Ascending aorta (tissue), 2 donors: ENCODE results near the gene SMCO1. TPM values are rescaled to one million over a fixed set of nuclear protein-coding genes. Genes with fewer than 3 reads are reported as not detected.
A peak's percentile ranks its signal among the peaks of the same experiment; 100 is the strongest.
"Not testable (repeated sequence)": the region's sequence is repeated elsewhere in the genome, so short reads cannot be mapped to it uniquely, and the experiment has no call there.

Source experiments
- DNase-seq, 2 donors: peaks; one replicate each; pipeline ENCODE4 v3.0.0-alpha.2; 2019; ENCODE audit warnings: low spot score in 2 of 2
- H3K27ac ChIP-seq, 2 donors: fragments of 200-600 bp; sonication (generic); one replicate each; pipeline ENCODE4 v1.5.1; 2016 to 2017; ENCODE audit warnings: mild to moderate bottlenecking in 1 of 2
- H3K27me3 ChIP-seq: fragments of 200-600 bp; sonication (generic); one replicate; pipeline ENCODE4 v1.5.1; 2017
- H3K36me3 ChIP-seq, 2 donors: fragments of 200-600 bp; sonication (generic); one replicate each; pipeline ENCODE4 v1.5.1; 2016
- H3K4me1 ChIP-seq, 2 donors: fragments of 200-600 bp; sonication (generic); one replicate each; pipeline ENCODE4 v1.5.1; 2016 to 2017; ENCODE audit warnings: mild to moderate bottlenecking in 1 of 2
- H3K4me3 ChIP-seq, 2 donors: fragments of 200-600 bp; sonication (generic); one replicate each; pipeline ENCODE4 v1.5.1; 2016 to 2017; ENCODE audit warnings: mild to moderate bottlenecking in 1 of 2
- H3K9me3 ChIP-seq, 2 donors: fragments of 200-600 bp; sonication (generic); one replicate each; pipeline ENCODE4 v1.5.1; 2016
- intact Hi-C: fragments of 100-400 bp; cut with DNase I; formaldehyde crosslinking; loops from one replicate; pipeline ENCODE4 v1.15.1; 2023
- total RNA-seq: library from RNA; depleted of rRNA; stranded (reverse); fragments of >200 nt; gene quantifications from one replicate; pipeline ENCODE4 v1.1.0, GENCODE V29; 2016
- TF ChIP-seq, protein P1 (sequence below), 3 experiments: fragments of 200-600 bp in 2 of 3; fragments of 450-650 bp in 1 of 3; sonication (generic) in 2 of 3; IDR thresholded peaks; one replicate each; pipeline ENCODE4 v1.5.1; 2016 to 2019; ENCODE audit warnings: antibody characterized with exemption in 3 of 3, mild to moderate bottlenecking in 1 of 3, moderate library complexity in 1 of 3

Gene SMCO1
- total RNA-seq, 1 donor from 2014 or later, result not detected

DNA sequence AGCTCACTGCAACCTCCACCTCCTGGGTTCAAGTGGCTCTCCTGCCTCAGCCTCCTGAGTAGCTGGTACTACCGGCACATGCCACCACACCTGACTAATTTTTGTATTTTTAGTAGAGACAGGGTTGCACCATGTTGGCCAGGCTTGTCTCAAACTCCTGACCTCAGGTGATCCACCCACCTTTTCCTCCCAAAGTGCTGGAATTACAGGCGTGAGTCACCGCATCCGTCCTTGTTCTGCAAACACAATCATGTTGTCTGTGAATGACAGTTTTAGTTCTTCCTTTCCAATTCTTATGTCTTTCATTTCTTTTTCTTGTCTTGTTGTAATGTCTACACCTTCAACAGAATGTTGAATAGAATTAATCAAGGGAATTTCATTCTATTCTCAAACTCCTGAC is 16.3 kb upstream of the SMCO1 start:
- Histone ChIP-seq H3K36me3 (no peaks in the 10 kb centered on the region), H3K9me3 (no peaks in the 10 kb centered on the region), H3K4me1 (peaks cover 0 to 2% of the 10 kb centered on the region in 2 donors), H3K27me3 (no peaks in the 10 kb centered on the region), H3K4me3 (no peak overlapping the region), H3K27ac (no peak overlapping the region)
- TF ChIP-seq, protein P1, sequence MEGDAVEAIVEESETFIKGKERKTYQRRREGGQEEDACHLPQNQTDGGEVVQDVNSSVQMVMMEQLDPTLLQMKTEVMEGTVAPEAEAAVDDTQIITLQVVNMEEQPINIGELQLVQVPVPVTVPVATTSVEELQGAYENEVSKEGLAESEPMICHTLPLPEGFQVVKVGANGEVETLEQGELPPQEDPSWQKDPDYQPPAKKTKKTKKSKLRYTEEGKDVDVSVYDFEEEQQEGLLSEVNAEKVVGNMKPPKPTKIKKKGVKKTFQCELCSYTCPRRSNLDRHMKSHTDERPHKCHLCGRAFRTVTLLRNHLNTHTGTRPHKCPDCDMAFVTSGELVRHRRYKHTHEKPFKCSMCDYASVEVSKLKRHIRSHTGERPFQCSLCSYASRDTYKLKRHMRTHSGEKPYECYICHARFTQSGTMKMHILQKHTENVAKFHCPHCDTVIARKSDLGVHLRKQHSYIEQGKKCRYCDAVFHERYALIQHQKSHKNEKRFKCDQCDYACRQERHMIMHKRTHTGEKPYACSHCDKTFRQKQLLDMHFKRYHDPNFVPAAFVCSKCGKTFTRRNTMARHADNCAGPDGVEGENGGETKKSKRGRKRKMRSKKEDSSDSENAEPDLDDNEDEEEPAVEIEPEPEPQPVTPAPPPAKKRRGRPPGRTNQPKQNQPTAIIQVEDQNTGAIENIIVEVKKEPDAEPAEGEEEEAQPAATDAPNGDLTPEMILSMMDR (IDR thresholded peaks at IDR 0.05), result no peak
- DNase-seq, result no peak
- intact Hi-C loops, result no loop called here

DNA sequence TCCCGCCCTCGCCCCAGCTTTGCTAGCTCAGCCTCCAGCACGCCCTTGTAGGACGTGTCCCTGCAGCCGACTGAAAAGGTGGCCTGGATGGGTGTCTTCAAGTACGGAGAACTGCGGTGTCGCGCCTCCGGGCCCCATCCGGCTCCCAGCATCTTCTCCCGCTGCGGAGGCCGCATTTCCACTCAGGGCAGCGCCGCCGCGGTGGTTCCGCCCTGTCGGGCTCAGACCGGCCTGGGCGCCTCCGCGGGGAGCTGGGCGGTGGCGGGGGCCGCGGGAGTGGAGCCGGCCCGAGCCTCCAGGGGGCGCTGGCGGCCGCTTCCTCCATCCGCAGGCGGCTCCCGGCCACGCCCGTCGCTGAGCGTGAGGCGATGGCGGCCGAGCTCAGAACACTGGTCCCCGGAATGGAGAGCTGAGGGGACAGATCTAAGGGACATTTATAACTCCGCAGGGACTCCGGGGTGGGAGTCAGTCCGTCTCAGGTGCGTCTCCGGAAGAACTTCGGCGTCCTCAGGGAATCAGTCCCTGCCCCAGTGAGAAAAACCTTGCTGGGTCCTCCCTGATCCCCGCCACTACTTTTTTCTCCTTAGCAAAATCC is 13.6 kb upstream of the SMCO1 start:
- Histone ChIP-seq H3K4me1 (peaks cover 0 to 2% of the 10 kb centered on the region in 2 donors), H3K27ac (no peak overlapping the region), H3K27me3 (no peaks in the 10 kb centered on the region), H3K9me3 (no peaks in the 10 kb centered on the region), H3K36me3 (no peaks in the 10 kb centered on the region), H3K4me3 (peak overlapping the region; percentile 37 to 65)
- intact Hi-C loops, result no loop called here
- TF ChIP-seq, protein P1 (IDR thresholded peaks at IDR 0.05), result peak; percentile 63 to 70 (median 67)
- peak in 1 of 2 donors; percentile 77 for DNase-seq

DNA sequence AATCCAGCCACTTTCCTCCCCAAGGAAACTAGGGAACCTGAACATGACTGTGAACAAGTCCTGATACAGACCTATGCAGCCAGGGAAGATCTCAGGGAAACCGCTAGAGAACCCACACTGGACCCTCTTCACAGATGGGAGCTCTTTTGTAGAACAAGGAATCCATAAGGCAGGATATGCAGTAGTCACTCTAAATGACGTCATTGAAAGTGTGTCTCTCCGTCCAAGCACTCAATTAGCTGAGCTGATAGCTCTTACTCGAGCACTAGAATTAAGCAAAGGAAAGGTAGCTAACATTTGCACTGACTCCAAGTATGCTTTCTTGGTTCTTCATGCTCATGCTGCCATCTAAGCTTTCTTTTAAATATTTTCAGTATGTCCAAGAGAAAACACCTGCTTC is 10.0 kb upstream of the SMCO1 start:
- Histone ChIP-seq H3K27ac (no peak overlapping the region), H3K27me3 (no peaks in the 10 kb centered on the region), H3K4me1 (peaks cover 0 to 2% of the 10 kb centered on the region in 2 donors), H3K36me3 (no peaks in the 10 kb centered on the region), H3K9me3 (peaks cover 7 to 8% of the 10 kb centered on the region in 2 donors), H3K4me3 (no peak overlapping the region)
- intact Hi-C loops, result no loop called here
- TF ChIP-seq, protein P1 (IDR thresholded peaks at IDR 0.05), result no peak
- DNase-seq, result no peak

DNA sequence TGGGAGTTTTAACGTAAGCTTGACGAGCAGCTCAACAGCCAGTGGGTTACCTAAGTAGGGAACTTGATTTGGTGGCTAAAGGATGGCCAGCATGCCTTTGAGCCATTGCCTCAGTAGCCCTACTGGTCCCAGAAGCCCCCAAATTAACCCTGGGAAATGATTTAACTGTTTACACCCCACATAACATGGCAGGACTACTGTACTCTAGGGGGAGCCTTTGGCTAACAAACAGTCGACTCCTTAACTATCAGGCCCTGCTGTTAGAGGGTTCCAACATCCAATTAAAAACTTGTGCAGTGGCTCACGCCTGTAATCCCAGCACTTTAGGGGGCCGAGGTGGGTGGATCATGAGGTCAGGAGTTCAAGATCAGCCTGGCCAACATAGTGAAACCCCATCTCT is 9.4 kb upstream of the SMCO1 start:
- H3K27me3 ChIP-seq, result no peaks in the 10 kb centered on the region
- intact Hi-C loops, result no loop called here

DNA sequence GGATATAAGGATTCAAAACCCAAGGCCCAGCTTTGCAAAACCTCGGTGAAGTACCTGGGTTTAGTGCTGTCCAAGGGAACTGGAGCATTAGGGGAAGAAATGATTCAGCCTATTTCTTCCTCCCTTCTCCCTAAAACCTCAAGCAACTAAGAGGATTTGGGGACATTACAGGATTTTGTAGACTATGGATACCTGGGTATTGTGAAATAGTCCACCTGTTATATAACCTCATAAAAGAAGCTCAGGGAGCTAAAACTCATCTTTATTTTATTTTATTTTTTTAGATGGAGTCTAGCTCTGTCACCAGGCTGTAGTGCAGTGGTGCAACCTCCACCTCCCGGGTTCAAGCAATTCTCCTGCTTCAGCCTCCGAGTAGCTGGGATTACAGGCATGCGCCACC is 8.7 kb upstream of the SMCO1 start:
- TF ChIP-seq, protein P1 (IDR thresholded peaks at IDR 0.05), result no peak
- Histone ChIP-seq H3K9me3 (peaks cover 17 to 21% of the 10 kb centered on the region in 2 donors), H3K27ac (no peak overlapping the region), H3K4me1 (no peaks in the 10 kb centered on the region), H3K27me3 (no peaks in the 10 kb centered on the region), H3K36me3 (no peaks in the 10 kb centered on the region), H3K4me3 (no peak overlapping the region)
- intact Hi-C loops, result loop anchor here (2.0 kb wide), 1 partner anchor 269 kb away; no protein-coding TSS in a partner anchor
- DNase-seq, result no peak

More for the DNA sequence above, 9.4 kb upstream of the SMCO1 start:
- TF ChIP-seq, protein P1 (IDR thresholded peaks at IDR 0.05), result no peak
- Histone ChIP-seq H3K4me3 (no peak overlapping the region), H3K4me1 (peaks cover 0 to 2% of the 10 kb centered on the region in 2 donors), H3K9me3 (peaks cover 13 to 14% of the 10 kb centered on the region in 2 donors), H3K27ac (no peak overlapping the region), H3K36me3 (no peaks in the 10 kb centered on the region)
- no peak for DNase-seq

DNA sequence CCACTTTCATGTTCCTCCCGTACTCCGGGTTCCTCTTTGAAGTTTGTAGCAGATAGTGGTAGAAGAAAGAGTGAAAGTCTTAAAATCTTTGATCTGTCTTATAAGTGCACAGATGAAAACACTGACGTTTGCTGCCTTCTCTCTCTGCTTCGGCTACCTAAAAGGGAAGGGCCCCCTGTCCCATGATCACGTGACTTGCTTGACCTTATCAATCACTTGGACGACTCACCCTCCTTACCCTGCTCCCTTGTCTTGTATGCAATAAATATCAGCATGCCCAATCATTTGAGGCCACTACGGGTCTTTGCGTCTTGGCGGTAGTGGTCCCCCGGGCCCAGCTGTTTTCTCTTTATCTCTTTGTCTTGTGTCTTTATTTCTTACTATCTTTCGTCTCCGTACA is 6.1 kb upstream of the SMCO1 start:
- H3K4me3 ChIP-seq, H3K27me3 ChIP-seq, intact Hi-C loops, H3K4me1 ChIP-seq, H3K36me3 ChIP-seq, DNase-seq, H3K27ac ChIP-seq: not testable (repeated sequence)
- H3K9me3 ChIP-seq, result peaks cover 17 to 31% of the 10 kb centered on the region in 2 donors
